ENCODE measurements around the gene HOXC9. TPM values are rescaled to one million over a fixed set of nuclear protein-coding genes. Genes with fewer than 3 reads are reported as not detected.

Gene HOXC9
- total RNA-seq, 3 donors from 2014 or later, result 3.8 to 16.8 (median 4.6) TPM

DNA sequence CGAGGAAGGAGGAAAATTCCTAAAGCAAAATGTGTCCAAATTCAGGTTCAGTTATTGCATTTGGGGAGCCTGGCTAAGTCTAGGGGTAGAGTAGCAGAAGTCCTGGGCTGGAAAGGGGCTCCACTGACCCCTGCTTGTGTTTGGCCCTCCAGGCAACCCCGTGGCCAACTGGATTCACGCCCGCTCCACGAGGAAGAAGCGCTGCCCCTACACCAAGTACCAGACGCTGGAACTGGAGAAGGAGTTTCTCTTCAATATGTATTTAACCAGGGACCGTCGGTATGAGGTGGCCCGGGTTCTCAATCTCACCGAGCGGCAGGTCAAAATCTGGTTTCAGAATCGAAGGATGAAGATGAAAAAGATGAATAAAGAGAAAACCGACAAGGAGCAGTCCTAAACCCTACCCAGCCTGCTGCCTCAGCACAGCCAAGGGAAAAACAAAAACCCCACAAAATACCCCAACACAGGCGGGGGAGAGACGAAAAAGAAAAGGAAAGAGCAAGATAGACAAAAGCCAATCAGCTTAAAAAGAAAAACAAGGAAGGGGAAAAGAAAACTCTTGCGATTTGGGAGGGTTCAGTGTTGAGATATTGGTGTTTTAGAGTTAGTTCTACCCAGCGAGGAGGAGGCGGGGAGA is 2.4 kb downstream of the HOXC9 start:
- Histone ChIP-seq H3K9me3 (no peaks in the 10 kb centered on the region), H3K4me3 (peak overlapping the region in 1 of 3 donors; percentile 71), H3K36me3 (no peaks in the 10 kb centered on the region), H3K27ac (peak overlapping the region in 1 of 2 donors; percentile 81), H3K27me3 (peaks cover 0 to 3% of the 10 kb centered on the region in 2 donors), H3K4me1 (no peaks in the 10 kb centered on the region)
- no peak for DNase-seq (ENCODE audit: low spot score in 2 of 2)
- TF ChIP-seq POLR2A (IDR thresholded peaks at IDR 0.05), result no peak
- TF ChIP-seq, protein P1, sequence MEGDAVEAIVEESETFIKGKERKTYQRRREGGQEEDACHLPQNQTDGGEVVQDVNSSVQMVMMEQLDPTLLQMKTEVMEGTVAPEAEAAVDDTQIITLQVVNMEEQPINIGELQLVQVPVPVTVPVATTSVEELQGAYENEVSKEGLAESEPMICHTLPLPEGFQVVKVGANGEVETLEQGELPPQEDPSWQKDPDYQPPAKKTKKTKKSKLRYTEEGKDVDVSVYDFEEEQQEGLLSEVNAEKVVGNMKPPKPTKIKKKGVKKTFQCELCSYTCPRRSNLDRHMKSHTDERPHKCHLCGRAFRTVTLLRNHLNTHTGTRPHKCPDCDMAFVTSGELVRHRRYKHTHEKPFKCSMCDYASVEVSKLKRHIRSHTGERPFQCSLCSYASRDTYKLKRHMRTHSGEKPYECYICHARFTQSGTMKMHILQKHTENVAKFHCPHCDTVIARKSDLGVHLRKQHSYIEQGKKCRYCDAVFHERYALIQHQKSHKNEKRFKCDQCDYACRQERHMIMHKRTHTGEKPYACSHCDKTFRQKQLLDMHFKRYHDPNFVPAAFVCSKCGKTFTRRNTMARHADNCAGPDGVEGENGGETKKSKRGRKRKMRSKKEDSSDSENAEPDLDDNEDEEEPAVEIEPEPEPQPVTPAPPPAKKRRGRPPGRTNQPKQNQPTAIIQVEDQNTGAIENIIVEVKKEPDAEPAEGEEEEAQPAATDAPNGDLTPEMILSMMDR (IDR thresholded peaks at IDR 0.05), result no peak
- TF ChIP-seq POLR2AphosphoS5 (IDR thresholded peaks at IDR 0.05), result no peak
- intact Hi-C loops (cut with DNase I; ENCODE audit: low total_unique reads), result loop anchor here (10.0 kb wide), 2 partner anchors 202 to 1962 kb away; partner anchors contain the start of genes CDK2 and PMEL

DNA sequence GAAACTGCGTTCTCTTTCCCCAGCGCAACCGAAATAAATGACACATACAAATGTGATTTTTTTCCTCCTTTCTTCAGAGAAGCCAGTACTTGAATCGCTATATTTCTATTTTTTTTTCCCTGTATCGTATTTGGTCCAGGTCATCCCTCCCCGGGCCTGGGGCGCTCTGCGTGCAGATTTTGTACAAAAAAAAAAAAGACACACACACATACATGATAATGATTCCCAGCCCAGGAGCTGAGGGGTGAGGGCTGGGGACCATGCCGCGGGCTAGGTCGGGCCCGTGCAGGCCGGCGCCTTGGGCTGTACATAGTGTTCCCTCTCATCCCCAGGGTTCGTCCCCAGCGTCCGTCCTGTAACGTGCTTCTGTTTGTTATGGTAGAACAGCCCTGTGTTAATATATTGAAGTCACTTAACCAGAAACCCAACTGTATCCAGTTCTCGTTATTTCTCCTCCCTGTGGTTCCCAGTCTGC is 3.0 kb downstream of the HOXC9 start:
- intact Hi-C loops (cut with DNase I; ENCODE audit: low total_unique reads), result loop anchor here (10.0 kb wide), 2 partner anchors 202 to 1962 kb away; partner anchors contain the start of genes CDK2 and PMEL
- DNase-seq (ENCODE audit: low spot score in 2 of 2), result no peak
- H3K36me3 ChIP-seq, result no peaks in the 10 kb centered on the region
- H3K27ac ChIP-seq, result peak overlapping the region; percentile 7 to 81
- H3K9me3 ChIP-seq, result no peaks in the 10 kb centered on the region
- H3K27me3 ChIP-seq, result peaks cover 0 to 3% of the 10 kb centered on the region in 2 donors
- H3K4me1 ChIP-seq, result peaks cover 0 to 1% of the 10 kb centered on the region in 2 donors
- TF ChIP-seq POLR2A (IDR thresholded peaks at IDR 0.05) (no peak), POLR2AphosphoS5 (IDR thresholded peaks at IDR 0.05) (no peak)
- TF ChIP-seq, protein P1 (IDR thresholded peaks at IDR 0.05), result no peak
- peak overlapping the region in 2 of 3 donors; percentile 11 to 71 for H3K4me3 ChIP-seq

DNA sequence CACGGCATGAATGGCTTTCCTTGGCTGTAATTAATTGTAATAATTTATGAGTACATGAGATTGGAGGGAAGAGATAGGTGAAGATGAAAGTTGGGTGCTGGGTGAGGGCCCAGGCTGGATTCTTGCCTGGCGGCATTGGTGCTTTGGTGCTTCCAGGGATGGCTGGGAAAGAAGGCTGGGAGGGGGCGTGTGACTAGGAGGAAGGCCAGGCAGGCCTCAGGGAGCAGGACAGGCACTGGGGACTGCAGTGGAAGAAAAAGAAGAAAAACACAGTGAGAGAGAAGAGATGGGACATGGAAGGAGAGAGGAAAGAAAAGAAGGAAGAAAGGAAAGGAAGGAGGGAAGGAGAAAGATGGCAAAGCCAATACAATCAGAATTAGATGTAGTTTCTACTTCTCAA is 3.7 kb downstream of the HOXC9 start:
- no peak for TF ChIP-seq POLR2A (IDR thresholded peaks at IDR 0.05)
- peaks cover 0 to 3% of the 10 kb centered on the region in 2 donors for H3K27me3 ChIP-seq

GRCh38 chr12:54004063-54004840 is 4.3 kb downstream of the HOXC9 start:
- Histone ChIP-seq H3K27ac (peak overlapping the region; percentile 48 to 81), H3K4me3 (peak overlapping the region in 2 of 3 donors; percentile 57 to 71), H3K9me3 (no peaks in the 10 kb centered on the region), H3K36me3 (no peaks in the 10 kb centered on the region), H3K27me3 (peaks cover 0 to 3% of the 10 kb centered on the region in 2 donors), H3K4me1 (peaks cover 0 to 7% of the 10 kb centered on the region in 2 donors)
- TF ChIP-seq POLR2AphosphoS5 (IDR thresholded peaks at IDR 0.05), result no peak
- TF ChIP-seq, protein P1 (IDR thresholded peaks at IDR 0.05), result no peak
- TF ChIP-seq POLR2A (IDR thresholded peaks at IDR 0.05), result no peak
- intact Hi-C loops (cut with DNase I; ENCODE audit: low total_unique reads), result loop anchor here (10.0 kb wide), 2 partner anchors 201 to 1961 kb away; partner anchors contain the start of genes CDK2 and PMEL
- DNase-seq (ENCODE audit: low spot score in 2 of 2), result no peak

More for the DNA sequence above, 3.7 kb downstream of the HOXC9 start:
- Histone ChIP-seq H3K36me3 (no peaks in the 10 kb centered on the region), H3K27ac (peak overlapping the region; percentile 7 to 81), H3K4me1 (peaks cover 0 to 7% of the 10 kb centered on the region in 2 donors), H3K9me3 (no peaks in the 10 kb centered on the region), H3K4me3 (peak overlapping the region in 2 of 3 donors; percentile 11 to 71)
- intact Hi-C loops (cut with DNase I; ENCODE audit: low total_unique reads), result loop anchor here (10.0 kb wide), 2 partner anchors 201 to 1961 kb away; partner anchors contain the start of genes CDK2 and PMEL
- no peak for DNase-seq (ENCODE audit: low spot score in 2 of 2)

GRCh38 chr12:54004841-54005530 is 5.0 kb downstream of the HOXC9 start:
- H3K27me3 ChIP-seq, result peaks cover 0 to 3% of the 10 kb centered on the region in 2 donors
- H3K36me3 ChIP-seq, result no peaks in the 10 kb centered on the region
- peak overlapping the region; percentile 35 to 71 (median 57) for H3K4me3 ChIP-seq
- intact Hi-C loops (cut with DNase I; ENCODE audit: low total_unique reads), result loop anchor here (10.0 kb wide), 2 partner anchors 200 to 1960 kb away; partner anchors contain the start of genes CDK2 and PMEL
- H3K4me1 ChIP-seq, result peaks cover 0 to 7% of the 10 kb centered on the region in 2 donors
- no peak for DNase-seq (ENCODE audit: low spot score in 2 of 2)
- H3K9me3 ChIP-seq, result no peaks in the 10 kb centered on the region
- TF ChIP-seq POLR2AphosphoS5 (IDR thresholded peaks at IDR 0.05), result peak in 1 of 3 donors; percentile 16
- TF ChIP-seq, protein P1 (IDR thresholded peaks at IDR 0.05), result no peak
- H3K27ac ChIP-seq, result peak overlapping the region; percentile 48 to 81

All from breast epithelium (tissue), 4 donors.